ENCODE results near the gene PDLIM1. TPM values are rescaled to one million over a fixed set of nuclear protein-coding genes. Genes with fewer than 3 reads are reported as not detected.

PDLIM1 gene
- total and polyA plus RNA-seq, 9 of the 15 experiments (the other 6 are each of a cell fraction or from before 2014, with no cell fraction given) = 19.8 to 164 (median 39.1) TPM

- TF ChIP-seq GMEB1 (CRISPR knock-in tag; IDR thresholded peaks at IDR 0.05) = 0 out of 2 replicates have a peak, but pooled peaks have one; percentile 22
- no peak; the same call in 1 of the 2 replicates for TF ChIP-seq ARID1B (IDR thresholded peaks at IDR 0.05)
- peak; percentile 57 for TF ChIP-seq GABPB1 (CRISPR knock-in tag; IDR thresholded peaks at IDR 0.05)
- TF ChIP-seq ZNF561 (CRISPR knock-in tag; conservative IDR thresholded peaks at IDR 0.05) = no peak
- no peak for TF ChIP-seq ID3 (CRISPR knock-in tag; IDR thresholded peaks at IDR 0.05)
- TF ChIP-seq ID3 (tag; IDR thresholded peaks at IDR 0.05) = peak; percentile 64; the same call in 1 of the 2 replicates
- 0 out of 2 replicates have a peak, but pooled peaks have one; percentile 26 for TF ChIP-seq MTA3 (IDR thresholded peaks at IDR 0.05; ENCODE audit: borderline replicate concordance)
- TF ChIP-seq ETV5 (CRISPR knock-in tag; IDR thresholded peaks at IDR 0.05; ENCODE audit: low read depth) = peak; percentile 75; the same call in 1 of the 2 replicates
- TF ChIP-seq ZNF699 (CRISPR knock-in tag; IDR thresholded peaks at IDR 0.05; ENCODE audit: insufficient replicate concordance) = no peak
- no peak for TF ChIP-seq NCOA6 (IDR thresholded peaks at IDR 0.05)
- no peak for TF ChIP-seq STAT5A (IDR thresholded peaks at IDR 0.05; ENCODE audit: borderline replicate concordance, low read length)
- peak; percentile 38; the same call in 1 of the 2 replicates for TF ChIP-seq CBFB (CRISPR knock-in tag; IDR thresholded peaks at IDR 0.05)
- TF ChIP-seq ZBTB9 (CRISPR knock-in tag; IDR thresholded peaks at IDR 0.05) = 0 out of 2 replicates have a peak, but pooled peaks have one; percentile 38
- TF ChIP-seq HDAC3 (IDR thresholded peaks at IDR 0.05; ENCODE audit: borderline replicate concordance, partially characterized antibody) = peak; percentile 70
- TF ChIP-seq EP400 (IDR thresholded peaks at IDR 0.05) = 0 out of 2 replicates have a peak, but pooled peaks have one; percentile 9
- peak; percentile 77 for TF ChIP-seq POLR2G (IDR thresholded peaks at IDR 0.05; ENCODE audit: low read depth, low read length)
- TF ChIP-seq HMG20A (CRISPR knock-in tag; conservative IDR thresholded peaks at IDR 0.05) = no peak
- no peak for TF ChIP-seq ZNF175 (CRISPR knock-in tag; IDR thresholded peaks at IDR 0.05; ENCODE audit: low read depth)
- peak; percentile 36 for TF ChIP-seq TAF1 (IDR thresholded peaks at IDR 0.05; ENCODE audit: control insufficient read depth, extremely low read depth, insufficient read depth, low read length, severe bottlenecking)
- peak; percentile 34; the same call in 1 of the 2 replicates for TF ChIP-seq TOE1 (IDR thresholded peaks at IDR 0.05; ENCODE audit: borderline replicate concordance)
- no peak for TF ChIP-seq TOE1 (CRISPR knock-in tag; IDR thresholded peaks at IDR 0.05; ENCODE audit: borderline replicate concordance, low read depth)
- no peak for TF ChIP-seq COPS2 (conservative IDR thresholded peaks at IDR 0.05)
- no peak for TF ChIP-seq PURB (CRISPR knock-in tag; IDR thresholded peaks at IDR 0.05; ENCODE audit: low read depth)
Observed at GRCh38 chr10:95295031-95295755, 4.4 kb upstream of the PDLIM1 start (continued).

Measured in K562 (cell line).